Activated T-helper 9 cell treated with anti-CD3 and anti-CD28 coated beads, Interleukin-2, amount 50 U/mL, for 16 hours (primary cell): ENCODE measurements around the gene VPS13A.
A peak's percentile ranks its signal among the peaks of the same experiment; 100 is the strongest.

Experiments used
- DNase-seq: peaks from one replicate; pipeline ENCODE4 v3.0.0-alpha.2; 2020; ENCODE audit warnings: low read depth

Gene VPS13A

DNA sequence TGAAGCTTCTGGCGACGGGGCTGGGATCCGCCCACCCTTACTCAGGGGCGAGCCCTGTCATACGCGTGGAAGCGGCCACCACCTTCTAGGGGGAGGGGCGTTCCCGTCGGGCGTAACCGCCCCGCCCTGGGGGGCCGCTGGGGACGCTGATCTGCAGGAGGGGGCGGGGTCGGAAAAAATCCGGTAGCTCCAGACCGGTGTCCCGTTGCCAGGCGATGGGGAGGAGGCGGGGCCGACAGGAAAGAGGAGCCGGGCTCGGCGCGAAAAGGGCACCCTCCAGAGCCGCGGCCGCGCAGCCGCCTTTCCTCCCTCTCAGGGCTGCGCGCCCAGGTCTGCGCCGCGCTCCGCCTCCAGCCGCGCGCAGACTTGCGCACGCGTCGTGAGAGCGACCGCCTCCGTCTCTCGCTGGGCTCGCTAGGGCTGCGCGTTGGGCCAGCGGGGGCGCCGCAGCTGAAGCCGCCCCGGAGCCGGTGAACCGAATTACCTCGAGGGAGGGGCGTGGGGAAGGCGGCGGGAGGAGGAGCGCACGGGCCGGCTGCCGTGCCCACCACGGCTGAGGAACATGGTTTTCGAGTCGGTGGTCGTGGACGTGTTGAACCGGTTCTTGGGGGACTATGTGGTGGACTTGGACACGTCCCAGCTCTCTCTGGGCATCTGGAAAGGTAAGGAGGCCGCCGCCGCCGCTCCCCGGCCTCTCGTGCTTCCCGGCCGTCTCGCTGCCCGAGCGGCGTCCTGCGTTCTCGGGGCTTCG is at the start of gene VPS13A:
Gene VPS13A (plus strand): TSS at position 392 of the 751 bp plus-strand sequence. CDS start 171 bp downstream, at position 563.
- peak; percentile 91 for DNase-seq

DNA sequence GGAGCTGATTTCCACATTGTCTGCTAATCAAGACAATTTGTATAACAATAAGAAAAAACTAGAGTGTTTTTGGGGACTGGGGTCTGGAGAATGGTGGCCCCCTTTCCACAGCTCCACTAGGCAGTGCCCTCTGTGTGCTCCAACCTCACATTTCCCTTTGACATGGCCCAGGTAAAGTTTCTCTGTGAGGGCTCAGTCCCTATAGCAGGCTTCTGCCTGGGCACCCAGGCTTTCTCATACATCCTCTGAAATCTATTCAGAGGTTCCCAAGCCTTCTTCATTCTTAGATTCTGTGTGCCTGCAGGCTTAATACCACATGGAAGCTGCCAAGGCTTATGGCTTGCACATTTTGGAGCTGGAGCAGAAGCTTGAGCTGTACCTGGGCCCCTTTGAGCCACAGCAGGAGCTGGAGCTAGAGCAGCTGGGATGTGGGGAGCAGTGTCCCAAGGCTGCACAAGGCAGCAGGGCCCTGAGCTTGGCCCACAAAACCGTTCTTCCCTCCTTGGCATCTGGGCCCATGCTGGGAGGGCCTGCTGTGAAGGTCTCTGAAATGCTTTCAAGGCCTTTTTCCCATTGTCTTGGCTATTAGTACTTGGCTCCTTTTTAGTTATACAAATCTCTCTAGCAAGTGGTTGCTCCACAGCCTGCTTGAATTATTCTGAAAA is 49.1 kb upstream of the VPS13A start:
- DNase-seq: no peak

DNA sequence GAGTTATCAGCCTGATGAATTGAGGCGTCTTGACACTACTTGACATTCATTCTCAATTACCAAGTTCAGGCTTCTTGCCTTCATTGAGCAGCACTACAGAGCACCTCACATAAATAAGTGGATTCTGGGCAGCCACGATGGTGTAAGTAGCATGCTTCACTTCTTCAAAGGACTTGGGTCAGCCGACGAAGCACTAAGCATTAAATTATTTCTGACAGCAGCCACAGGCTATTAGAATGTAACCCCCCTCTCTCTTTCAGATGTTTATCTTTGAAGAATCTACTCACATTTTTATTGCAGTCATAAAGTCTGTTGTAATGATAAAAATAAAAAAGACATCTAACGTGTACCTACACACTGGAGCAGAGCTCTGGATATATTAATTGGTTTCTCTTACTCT is 45.9 kb upstream of the VPS13A start:
- DNase-seq: no peak

DNA sequence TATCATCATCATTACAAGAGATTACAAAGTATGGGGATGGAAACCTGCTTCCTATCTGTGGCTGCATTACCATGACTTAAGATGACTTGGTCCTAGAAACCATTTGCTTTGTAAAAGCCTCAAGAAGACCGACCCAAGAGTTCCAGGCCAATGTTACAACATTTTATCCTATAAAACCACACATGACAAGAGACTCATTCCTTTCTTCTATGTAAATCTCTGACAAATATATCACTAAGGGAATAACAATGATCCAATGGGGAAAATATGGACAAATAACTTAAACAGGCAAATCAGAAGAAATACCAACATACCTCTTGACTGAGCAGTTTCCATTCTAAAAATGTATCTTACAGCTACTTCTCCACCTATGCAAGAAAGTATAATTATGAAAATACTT is 44.3 kb upstream of the VPS13A start:
- no peak for DNase-seq

DNA sequence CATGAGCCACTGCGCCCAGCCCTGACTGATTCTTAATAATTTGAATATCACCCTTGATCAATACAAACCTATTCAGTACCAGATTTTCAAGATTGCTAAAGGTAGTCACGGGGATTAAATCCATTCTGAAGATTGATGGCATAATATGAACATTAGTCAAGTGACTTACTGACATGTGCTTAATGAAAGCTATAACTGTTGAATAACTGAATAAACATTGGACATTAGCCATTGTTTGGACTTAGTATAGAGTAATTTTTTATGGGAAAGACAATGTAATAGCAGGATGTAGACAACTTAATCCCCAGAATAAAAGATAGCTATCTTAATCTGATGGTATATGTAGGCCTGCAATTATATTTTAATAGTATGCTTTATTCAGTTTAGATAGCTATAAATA is 35.0 kb upstream of the VPS13A start:
- no peak for DNase-seq

DNA sequence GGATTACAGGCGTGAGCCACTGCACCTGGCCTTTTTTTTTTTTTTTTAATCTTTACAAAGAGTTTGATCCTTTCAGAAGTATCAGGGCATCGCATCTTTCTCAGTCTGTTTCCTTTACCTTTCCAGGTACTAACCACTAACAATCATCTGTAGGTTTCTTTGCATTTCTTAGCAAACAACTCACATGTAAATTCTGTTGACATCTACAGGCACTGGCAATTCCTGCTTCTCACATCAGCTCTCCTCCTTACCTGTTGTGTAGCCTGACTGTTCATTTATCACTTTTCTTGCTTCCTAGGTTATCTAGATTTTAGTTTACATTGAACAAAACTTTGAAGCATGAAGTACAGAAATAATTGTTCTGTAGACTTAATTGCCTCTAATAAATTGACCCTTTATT is 27.5 kb upstream of the VPS13A start:
- DNase-seq: no peak

DNA sequence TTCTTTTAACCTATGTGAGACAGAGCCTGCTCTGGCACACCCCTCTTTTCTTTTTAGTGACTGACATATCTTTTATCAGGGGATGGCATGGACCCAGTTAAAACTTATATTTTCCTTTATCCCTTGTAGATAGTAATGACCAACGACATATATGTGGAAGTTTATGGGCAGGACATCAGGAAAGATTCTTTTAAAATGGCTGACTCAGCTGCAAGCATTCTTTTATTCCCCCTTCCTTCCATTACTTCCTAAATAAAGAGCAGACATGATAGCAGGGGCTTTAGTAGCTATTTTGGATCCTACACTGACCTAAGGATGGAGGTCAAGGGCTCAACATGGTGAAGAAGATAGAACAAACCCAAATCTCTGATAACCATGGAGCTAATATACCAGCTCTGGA is 25.0 kb upstream of the VPS13A start:
- no peak for DNase-seq

DNA sequence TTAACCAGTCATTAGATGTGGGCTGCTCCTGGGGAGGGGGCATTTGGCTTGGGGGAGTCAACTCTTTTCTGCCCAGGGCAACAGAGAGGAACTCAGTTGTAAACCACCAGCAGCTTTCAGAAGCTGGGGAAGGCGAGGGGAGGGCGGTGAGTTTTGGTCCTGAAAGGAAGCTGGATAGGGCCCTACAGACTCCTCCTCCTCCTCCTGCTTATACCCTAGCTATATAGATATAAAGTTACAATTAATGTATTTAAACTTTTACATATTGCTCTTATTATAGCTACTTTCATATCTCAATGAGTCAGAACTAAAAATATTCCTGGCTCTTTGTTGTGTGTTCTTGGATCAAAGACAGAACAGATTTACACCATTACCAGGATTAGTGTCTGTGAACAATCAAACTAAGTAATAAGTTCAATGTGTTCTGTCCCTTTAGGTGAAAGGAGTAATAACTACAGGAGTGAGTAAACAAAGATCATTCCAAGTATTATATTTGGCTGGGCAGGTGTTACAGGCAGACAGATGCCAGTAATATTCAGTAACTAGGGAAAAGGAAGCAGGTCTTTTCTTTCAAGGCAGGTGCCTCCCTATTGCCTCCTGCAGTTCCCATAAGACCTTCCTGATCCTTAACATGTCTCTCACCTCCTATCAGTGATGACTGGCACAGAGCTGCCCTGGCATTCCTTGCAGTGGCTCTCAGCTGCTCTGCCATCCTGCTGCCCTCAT is 20.5 kb upstream of the VPS13A start:
- DNase-seq: no peak

DNA sequence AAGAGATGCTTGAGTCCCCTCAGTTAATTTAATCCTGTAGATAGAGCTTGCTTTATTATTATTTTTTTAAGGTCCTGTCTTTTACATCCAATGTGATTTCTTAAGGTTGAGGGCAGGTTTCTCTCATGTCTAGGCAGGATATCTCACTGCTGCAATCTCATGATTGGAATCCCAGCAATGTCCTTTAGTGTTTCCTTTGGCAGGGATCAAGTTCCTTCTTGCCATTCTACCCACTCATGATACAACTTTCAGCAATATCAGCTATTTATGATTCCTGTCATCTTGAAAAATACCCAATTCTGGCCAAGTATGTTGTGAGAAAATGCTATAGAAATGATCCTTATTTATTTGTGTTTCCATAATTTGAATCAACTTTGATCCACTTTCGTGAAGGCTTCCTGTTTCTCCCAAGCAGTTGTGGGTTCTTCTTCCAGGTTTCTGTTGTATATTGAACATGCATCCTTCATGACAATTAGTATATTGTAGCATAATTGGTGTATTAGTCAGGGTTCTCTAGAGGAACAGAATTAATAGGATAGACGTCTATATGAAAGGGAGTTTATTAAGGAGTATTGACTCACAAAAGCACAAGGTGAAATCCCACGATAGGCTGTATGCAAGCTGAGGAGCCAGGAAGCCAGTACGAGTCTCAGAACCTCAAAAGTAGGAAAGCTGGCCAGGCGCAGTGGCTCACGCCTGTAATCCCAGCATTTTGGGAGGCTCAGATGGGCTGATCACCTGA is 18.4 kb upstream of the VPS13A start:
- DNase-seq: no peak

DNA sequence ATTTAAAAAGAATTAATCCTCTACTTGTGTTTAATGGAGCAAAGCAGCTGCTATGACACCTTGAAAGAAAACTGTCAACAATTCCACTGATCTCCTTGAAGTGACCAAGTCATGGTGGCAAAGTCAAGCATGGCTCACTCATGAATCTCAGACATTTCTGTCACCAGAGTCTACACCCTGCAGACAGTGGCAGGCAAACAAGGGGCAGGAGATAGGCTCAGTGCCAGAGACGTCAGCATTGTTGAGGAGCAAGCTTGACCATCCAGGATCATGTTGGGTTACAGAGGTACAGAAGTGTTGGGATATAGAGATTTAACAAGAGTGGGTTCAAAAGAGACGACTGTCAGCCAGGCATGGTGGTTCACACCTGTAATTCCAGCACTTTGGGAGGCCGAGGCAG is 16.1 kb upstream of the VPS13A start:
- no peak for DNase-seq

DNA sequence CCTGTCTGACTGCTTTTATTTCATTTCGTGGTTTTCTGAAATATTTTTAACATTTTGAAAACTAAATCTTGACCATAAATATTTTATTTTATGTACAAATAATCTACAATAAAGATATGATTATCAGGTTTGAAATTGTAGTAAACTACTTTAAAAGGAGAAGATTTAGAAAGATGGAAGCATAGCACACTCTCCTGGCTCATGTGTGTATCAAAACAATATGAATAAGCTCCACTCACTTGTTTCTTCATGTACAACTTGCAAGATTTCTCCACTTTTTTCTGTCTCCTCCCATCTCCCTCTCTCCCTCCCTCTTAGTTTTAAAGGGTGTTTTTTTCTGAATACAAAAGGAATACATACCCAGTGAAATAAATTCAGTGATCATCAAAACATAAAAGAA is 15.4 kb upstream of the VPS13A start:
- DNase-seq: no peak

DNA sequence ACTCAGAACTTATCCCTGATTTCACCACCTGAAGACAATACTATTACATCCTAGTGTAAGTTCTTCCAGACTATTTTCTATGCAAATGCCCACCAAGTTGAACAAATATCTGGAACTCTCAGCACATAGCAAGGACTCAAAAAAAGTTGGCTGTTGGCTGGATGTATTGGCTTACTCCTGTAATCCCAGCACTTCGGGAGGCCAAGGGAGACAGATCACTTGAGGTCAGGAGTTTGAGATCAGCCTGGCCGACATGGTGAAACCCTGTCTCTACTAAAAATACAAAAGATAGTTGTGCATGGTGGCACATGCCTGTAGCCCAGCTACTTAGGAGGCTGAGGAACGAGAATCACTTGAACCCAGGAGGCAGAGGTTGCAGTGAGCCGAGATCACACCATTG is 15.0 kb upstream of the VPS13A start:
- DNase-seq: no peak

DNA sequence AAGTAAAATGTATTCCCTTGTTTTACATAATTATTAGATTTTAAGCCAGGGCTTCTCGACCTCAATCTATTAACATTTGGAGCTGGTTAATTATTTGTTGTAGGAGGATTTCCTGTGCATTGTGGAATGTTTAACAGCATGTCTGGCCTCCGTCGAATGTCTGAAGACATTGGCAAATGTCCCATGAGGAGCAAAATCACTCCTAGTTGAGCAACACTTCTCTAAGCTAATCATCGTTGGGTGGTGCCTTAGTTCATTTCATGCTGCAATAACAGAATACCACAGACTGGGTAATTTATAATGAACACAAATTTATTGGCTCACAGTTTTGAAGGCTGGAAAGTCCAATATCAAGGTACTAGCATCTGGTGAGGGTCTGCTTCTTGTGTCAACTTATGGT is 13.4 kb upstream of the VPS13A start:
- no peak for DNase-seq

DNA sequence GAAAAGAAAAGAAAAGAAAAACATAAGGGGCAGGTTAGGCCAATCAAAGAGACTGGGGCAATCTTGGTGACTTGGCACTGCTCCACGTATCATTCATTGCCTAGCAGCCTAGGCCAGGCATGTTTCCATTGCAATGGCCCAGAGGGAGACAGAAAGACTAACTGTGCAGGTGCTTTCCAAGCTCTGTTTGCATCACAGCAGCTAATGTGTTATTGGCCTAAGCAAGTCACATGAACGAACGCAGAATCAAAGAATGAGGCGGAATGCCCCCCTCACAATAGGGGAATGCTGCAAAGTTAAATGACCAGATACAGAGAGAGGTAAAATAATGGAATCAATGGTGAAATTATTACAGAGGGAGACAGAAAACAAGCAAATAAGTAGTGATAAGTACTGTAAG is 11.1 kb upstream of the VPS13A start:
- no peak for DNase-seq

DNA sequence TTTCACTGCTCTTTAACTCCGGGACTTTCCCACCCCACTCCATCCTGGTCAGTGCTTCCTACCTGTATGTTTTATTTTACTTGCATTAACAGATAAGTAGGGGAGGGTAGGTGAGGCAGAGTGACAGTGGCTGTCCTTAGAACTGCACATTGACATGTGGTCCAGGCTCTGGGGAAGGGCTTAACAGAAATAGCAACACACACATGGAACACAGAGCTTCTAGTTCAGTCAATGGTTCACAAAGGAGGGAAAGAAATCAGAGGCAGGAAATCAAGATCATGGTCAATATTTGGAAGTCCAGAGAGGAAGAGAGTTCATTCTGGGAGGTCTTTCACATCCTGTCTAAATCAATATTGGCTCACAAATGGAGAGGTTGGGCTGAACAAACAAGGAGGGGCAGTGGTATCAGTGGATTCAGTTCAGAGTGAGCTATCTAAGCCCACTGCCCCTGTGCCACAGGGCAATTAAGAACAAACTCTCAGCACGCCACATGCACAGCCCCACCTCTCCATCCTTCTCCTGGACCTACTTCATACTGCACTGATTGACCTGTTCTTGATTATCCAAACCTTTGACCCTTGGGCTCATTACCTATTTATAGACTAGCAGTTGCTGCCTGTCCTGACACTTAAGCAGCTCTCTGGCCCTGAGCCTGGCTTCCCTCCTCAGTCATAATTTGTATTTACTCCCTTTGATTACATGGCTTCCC is 6.2 kb upstream of the VPS13A start:
- DNase-seq: no peak

DNA sequence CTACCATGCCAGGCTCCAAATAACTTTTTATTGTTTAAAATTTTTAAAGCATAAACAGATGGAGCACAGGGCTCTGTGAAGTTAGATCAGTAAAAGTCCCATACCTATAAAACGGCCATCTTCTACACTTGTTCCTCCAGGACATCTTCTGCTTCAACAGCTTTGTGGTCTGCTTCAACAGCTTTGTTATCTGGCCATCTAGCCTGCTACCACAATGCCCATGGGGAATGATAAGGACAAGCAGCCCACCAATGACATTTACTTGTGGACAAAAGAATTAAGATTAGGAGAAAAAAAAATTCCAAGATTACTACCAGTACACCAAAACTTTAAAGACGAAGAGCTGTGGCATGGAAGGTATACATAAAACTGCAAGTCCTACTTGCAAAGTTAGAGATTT is 2.2 kb upstream of the VPS13A start:
- DNase-seq: no peak

DNA sequence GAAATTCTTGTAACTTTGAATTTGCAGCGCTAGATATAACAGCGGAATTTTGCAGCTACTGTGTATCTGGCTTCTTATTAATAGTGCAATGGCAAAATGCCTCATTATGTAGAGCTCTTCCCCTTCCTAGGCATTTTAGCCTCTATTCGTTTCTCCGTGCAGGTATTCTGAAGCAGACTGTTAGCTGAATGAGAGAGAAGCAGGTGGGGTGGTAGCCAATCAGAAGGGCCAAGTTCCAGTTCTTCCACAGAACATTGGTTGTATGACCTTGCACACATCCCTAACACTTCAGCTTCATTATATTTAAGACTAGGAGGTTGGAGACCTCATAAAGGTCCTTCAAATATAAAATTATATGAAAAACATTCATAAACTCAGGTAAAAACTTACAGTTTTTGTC is 1.2 kb upstream of the VPS13A start:
- DNase-seq: no peak

DNA sequence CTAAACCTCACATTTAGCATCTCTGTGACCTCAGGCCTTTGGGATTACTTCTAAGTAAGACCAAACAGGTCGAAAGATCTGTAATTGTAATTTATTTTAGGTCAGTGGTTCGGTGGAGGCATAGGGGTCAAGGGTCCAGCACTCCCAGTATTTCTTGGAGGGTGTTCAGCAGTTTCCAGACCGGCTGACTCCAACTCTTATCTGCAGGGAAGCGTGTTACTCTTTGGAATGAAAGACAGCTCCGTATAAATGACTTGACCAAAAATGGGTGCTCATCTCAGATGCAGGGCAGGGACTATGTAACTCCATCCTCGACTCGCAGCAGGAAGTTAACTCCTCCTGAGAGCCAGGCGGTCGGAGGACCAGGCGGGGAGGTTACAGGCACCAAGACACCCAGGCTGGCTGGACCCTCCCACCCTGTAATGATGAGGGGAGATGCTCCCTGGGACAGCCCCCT is 620 bp upstream of the VPS13A start:
- DNase-seq: no peak

DNA sequence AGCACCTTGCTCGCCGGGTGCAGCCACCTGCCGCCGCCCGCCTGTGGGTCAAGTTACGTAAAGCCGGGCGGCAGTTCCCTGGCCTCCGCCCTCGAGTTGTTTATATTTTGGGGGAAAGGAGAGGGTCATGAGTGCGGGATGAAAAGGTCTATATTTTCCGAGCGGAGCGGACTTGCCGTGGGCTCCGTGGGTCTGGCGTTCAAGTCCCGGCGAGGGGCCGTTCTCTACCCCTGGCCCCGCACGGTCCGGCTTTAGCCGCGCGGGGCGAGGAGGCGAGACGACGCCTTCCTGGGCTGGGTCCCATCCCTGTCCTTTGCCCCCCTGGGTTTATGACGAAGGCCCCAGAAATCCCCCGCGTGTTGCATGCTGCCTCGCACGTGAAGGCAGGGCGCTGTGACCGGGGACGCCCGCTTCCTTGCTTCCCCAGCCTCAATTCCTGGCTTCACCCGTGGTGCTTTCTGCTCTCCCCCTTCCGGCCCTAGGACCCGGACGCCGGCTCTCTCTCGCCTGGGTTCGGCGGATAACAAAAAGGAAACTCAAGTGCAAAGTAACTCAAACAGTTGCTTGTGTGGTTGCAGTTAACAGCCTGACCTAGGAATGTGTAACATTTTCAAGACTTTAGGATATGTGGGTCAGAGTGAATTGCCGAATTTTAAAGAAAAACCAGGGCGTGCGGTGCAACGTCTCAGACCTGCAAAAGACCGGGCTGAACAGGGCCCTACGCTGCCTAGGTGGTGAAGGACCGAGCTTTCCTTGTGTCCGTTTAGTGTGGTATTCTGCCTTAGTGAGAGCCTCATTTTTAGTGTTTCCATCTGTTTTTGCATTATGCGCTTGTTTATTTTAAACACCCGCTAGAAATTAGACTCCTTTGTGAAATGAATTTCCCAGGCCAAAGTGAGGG is 810 bp downstream of the VPS13A start:
- peak; percentile 41 for DNase-seq

DNA sequence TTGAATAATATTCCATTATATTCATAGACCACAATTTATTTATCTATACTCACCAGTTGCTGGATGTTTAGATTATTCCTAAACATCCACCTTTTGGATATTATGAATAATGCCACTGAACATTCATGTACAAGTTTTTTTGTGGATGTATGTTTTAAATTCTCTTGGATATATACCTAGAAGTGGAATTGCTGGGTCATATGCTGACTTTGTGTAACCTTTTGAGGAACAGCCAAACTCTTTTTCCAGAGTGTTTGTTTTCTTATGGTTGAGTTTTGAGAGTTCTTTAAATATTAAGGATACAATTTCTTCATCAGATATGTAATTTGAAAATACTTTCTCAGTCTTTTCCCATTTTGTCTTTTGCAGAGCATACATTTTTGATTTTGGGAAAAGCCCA is 2.7 kb downstream of the VPS13A start:
- DNase-seq: no peak

DNA sequence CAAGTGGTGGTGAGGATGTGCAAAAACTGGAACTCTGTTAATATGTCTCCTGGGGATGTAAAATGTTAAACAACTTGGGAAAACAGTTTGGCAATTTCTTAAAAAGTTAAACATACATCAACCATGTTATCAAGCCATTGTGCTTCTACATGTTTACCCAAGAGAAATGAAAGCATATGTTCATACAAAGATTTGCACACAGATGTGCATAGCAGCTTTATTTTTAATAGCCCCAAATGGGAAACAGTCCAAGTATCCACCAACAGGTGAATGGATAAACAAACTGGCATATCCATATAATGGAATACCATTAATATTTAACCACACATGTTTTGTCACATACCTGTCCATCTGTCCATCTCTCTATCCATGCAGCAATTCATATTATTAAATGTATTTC is 6.2 kb downstream of the VPS13A start:
- no peak for DNase-seq
